A549 (cell line): ENCODE results near the gene OLIG3. TPM values are rescaled to one million over a fixed set of nuclear protein-coding genes. Genes with fewer than 3 reads are reported as not detected.

ENCODE experiments used
- ATAC-seq, 2 experiments: fragments of 200-7000 bp in 1 of 2; fragments of >200 bp in 1 of 2; cut with Nextera tagmentation in 1 of 2; cut with Tn5 transposase in 1 of 2; 3 replicates each; pipeline versions ENCODE4 v1.8.0 to v1.9.1; 2018 to 2020; ENCODE audit warnings: mild to moderate bottlenecking in 1 of 2, moderate library complexity in 1 of 2
- CTCF ChIA-PET: fragments of 300-600 bp; sonication (Branson Sonifier 250); formaldehyde crosslinking; extraction: SDS; loops from one replicate; lab custom pipeline; 2021; ENCODE audit warnings: antibody characterized with exemption, inconsistent platforms; lab: Yijun Ruan, JAX
- POLR2A ChIA-PET: fragments of 350-600 bp; formaldehyde crosslinking; extraction: SDS; loops from one replicate; lab custom pipeline; 2021; ENCODE audit warnings: antibody characterized with exemption, inconsistent platforms; lab: Yijun Ruan, JAX
- DNase-seq, 2 experiments: peaks; one replicate each; pipeline versions ENCODE4 v3.0.0 to v3.0.0-alpha.2; 2011 to 2016; ENCODE audit warnings: low read depth in 1 of 2, low spot score in 1 of 2
- FAIRE-seq: peaks from 2 replicates; lab custom pipeline; 2011; peaks lifted over from hg19 to GRCh38; lab: Jason Lieb, UNC
- H3K27ac ChIP-seq, 2 experiments: fragments of >200 bp; sonication (Bioruptor Twin); formaldehyde crosslinking; 3 replicates each; pipeline ENCODE4 v1.5.1; 2016 to 2017
- H3K4me1 ChIP-seq: fragments of >200 bp; sonication (Bioruptor Twin); formaldehyde crosslinking; 3 replicates; pipeline ENCODE4 v1.6.1; 2016
- H3K4me2 ChIP-seq: fragments of >200 bp; sonication (Bioruptor Twin); formaldehyde crosslinking; 3 replicates; pipeline ENCODE4 v1.6.1; 2016
- H3K4me3 ChIP-seq: fragments of >200 bp; sonication (Bioruptor Twin); formaldehyde crosslinking; 3 replicates; pipeline ENCODE4 v1.5.1; 2016
- H3K9me3 ChIP-seq: fragments of >200 bp; sonication (Bioruptor Twin); formaldehyde crosslinking; 3 replicates; pipeline ENCODE4 v1.6.1; 2016
- CEBPB ChIP-seq, 2 experiments: fragments of >200 bp in 1 of 2; sonication (Bioruptor Twin) in 1 of 2; formaldehyde crosslinking in 1 of 2; IDR thresholded peaks; 2 replicates each; pipeline ENCODE4 v1.6.1; 2012 to 2016
- EHMT2 ChIP-seq: fragments of 200-600 bp; sonication (generic); IDR thresholded peaks from 2 replicates; pipeline ENCODE4 v1.6.1; 2016; ENCODE audit warnings: antibody characterized with exemption, low read depth, mild to moderate bottlenecking, moderate library complexity
- FOSB ChIP-seq: fragments of 250-450 bp; sonication (Bioruptor Pico); IDR thresholded peaks from 2 replicates; pipeline ENCODE4 v1.5.0; 2020; ENCODE audit warnings: mild to moderate bottlenecking, moderate library complexity
- GATA3 ChIP-seq: IDR thresholded peaks from 2 replicates; pipeline ENCODE4 v1.6.1; 2012; ENCODE audit warnings: borderline replicate concordance
- HOXA7 ChIP-seq: fragments of 250-450 bp; sonication (Bioruptor Pico); IDR thresholded peaks from 2 replicates; pipeline ENCODE4 v1.5.0; 2020; ENCODE audit warnings: mild to moderate bottlenecking, moderate library complexity
- HOXB13 ChIP-seq: fragments of 250-450 bp; sonication (Bioruptor Pico); IDR thresholded peaks from 2 replicates; pipeline ENCODE4 v1.5.0; 2020; ENCODE audit warnings: low read depth, mild to moderate bottlenecking, moderate library complexity
- HOXB5 ChIP-seq: fragments of 250-450 bp; sonication (Bioruptor Pico); IDR thresholded peaks from 2 replicates; pipeline ENCODE4 v1.5.0; 2020; ENCODE audit warnings: mild to moderate bottlenecking, moderate library complexity
- JUNB ChIP-seq: fragments of >200 bp; sonication (Bioruptor Twin); formaldehyde crosslinking; IDR thresholded peaks from 2 replicates; pipeline ENCODE4 v1.6.1; 2016
- KDM1A ChIP-seq: fragments of 200-600 bp; sonication (generic); IDR thresholded peaks from 2 replicates; pipeline ENCODE4 v1.6.1; 2016; ENCODE audit warnings: low read depth, mild to moderate bottlenecking
- NPAS2 ChIP-seq: fragments of 250-450 bp; sonication (Bioruptor Pico); IDR thresholded peaks from 2 replicates; pipeline ENCODE4 v1.8.0; 2022; ENCODE audit warnings: mild to moderate bottlenecking, moderate library complexity, borderline replicate concordance
- PHF8 ChIP-seq: fragments of 200-600 bp; sonication (generic); IDR thresholded peaks from 2 replicates; pipeline ENCODE4 v1.6.1; 2016; ENCODE audit warnings: low read depth, mild to moderate bottlenecking, antibody characterized with exemption, moderate library complexity, borderline replicate concordance
- POLR2AphosphoS2 ChIP-seq: conservative IDR thresholded peaks from 2 replicates; pipeline ENCODE4 v1.6.1; 2012; ENCODE audit warnings: low read length, improper control_type of control experiment, inconsistent platforms
- RAD21 ChIP-seq, 2 experiments: fragments of >200 bp in 1 of 2; sonication (Bioruptor Twin) in 1 of 2; formaldehyde crosslinking in 1 of 2; IDR thresholded peaks in 1 of 2; conservative IDR thresholded peaks in 1 of 2; 2 replicates in 1 of 2; 3 replicates in 1 of 2; pipeline ENCODE4 v1.6.1; 2012 to 2018; ENCODE audit warnings: inconsistent platforms in 1 of 2
- RFX5 ChIP-seq: fragments of 450-650 bp; IDR thresholded peaks from 2 replicates; pipeline ENCODE4 v1.7.1; 2014; ENCODE audit warnings: antibody characterized with exemption, mild to moderate bottlenecking, moderate library complexity
- RNF2 ChIP-seq: fragments of 200-600 bp; sonication (generic); IDR thresholded peaks from 2 replicates; pipeline ENCODE4 v1.6.1; 2016; ENCODE audit warnings: low read depth, mild to moderate bottlenecking, antibody characterized with exemption, moderate library complexity, borderline replicate concordance
- SMC3 ChIP-seq: fragments of >200 bp; sonication (Bioruptor Twin); formaldehyde crosslinking; IDR thresholded peaks from 3 replicates; pipeline ENCODE4 v1.6.1; 2018; ENCODE audit warnings: inconsistent platforms
- TFCP2L1 ChIP-seq: fragments of 250-450 bp; sonication (Bioruptor Pico); IDR thresholded peaks from 2 replicates; pipeline ENCODE4 v1.5.0; 2021; ENCODE audit warnings: mild to moderate bottlenecking
- TP53 ChIP-seq: fragments of 250-450 bp; sonication (Bioruptor Pico); IDR thresholded peaks from 2 replicates; pipeline ENCODE4 v1.5.0; 2021; ENCODE audit warnings: mild to moderate bottlenecking, moderate library complexity
- ZFP36 ChIP-seq: fragments of 450-650 bp; IDR thresholded peaks from 2 replicates; pipeline ENCODE4 v1.6.1; 2014; ENCODE audit warnings: borderline replicate concordance; ENCODE audit not compliant: partially characterized antibody
- WGBS: methylation state at CpG from one replicate; pipeline ENCODE4 v1.1.6; 2017; ENCODE audit errors: missing lambda C conversion rate; 5-methylcytosine and 5-hydroxymethylcytosine counted together
- polyA plus RNA-seq, 4 experiments: library from polyadenylated mRNA; depleted of rRNA in 3 of 4; stranded (reverse); fragments of >200 nt; fragmentation: RNase III in 1 of 4; extraction: RNeasy Plus Mini Kit Qiagen cat#74134 plus additional on column Dnase treatment in 1 of 4; gene quantifications; 2 replicates in 3 of 4; 3 replicates in 1 of 4; pipeline ENCODE4 v1.2.3, GENCODE V29; 2011 to 2017
- TF ChIP-seq, protein P1 (sequence below): IDR thresholded peaks from 2 replicates; pipeline ENCODE4 v1.6.1; 2012
- TF ChIP-seq, protein P2 (sequence below): IDR thresholded peaks from 2 replicates; pipeline ENCODE4 v1.6.1; 2012; ENCODE audit warnings: low read depth, borderline replicate concordance
- TF ChIP-seq, protein P3 (sequence below): fragments of 450-650 bp; IDR thresholded peaks from 2 replicates; pipeline ENCODE4 v1.6.1; 2014; ENCODE audit warnings: antibody characterized with exemption
- TF ChIP-seq, protein P4 (sequence below): fragments of 150-350 bp; IDR thresholded peaks from 2 replicates; pipeline ENCODE4 v1.6.1; 2014; ENCODE audit warnings: low read depth, mild to moderate bottlenecking, low read length

OLIG3 gene
- polyA plus RNA-seq, 2 of the 4 experiments (the other 2 are of a cell fraction) = not detected

DNA sequence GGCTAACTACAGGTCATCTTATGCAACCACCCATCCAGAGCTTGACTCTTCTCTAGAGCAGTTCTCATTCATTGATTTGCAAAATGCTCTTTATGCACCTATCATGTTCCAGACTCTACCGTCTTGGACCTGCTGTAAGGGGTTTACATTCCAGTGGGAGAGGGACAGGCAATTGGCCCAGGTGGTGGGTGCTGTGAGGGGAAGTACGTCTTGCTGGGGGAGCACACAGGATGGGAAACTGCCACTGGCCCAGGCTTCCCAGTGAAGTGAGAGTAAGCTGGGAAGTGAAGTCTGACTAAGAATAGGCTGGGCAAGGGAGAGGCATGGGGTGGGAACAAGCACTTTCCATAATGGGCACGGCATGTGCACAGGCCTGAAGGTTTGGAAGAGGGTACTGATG lies 13.8 kb downstream of the OLIG3 start:
- WGBS = 20% methylated on average over 3 of the region's 3 CpGs
- TF ChIP-seq, protein P1, sequence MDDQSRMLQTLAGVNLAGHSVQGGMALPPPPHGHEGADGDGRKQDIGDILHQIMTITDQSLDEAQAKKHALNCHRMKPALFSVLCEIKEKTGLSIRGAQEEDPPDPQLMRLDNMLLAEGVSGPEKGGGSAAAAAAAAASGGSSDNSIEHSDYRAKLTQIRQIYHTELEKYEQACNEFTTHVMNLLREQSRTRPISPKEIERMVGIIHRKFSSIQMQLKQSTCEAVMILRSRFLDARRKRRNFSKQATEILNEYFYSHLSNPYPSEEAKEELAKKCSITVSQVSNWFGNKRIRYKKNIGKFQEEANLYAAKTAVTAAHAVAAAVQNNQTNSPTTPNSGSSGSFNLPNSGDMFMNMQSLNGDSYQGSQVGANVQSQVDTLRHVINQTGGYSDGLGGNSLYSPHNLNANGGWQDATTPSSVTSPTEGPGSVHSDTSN = no peak
- no peak for TF ChIP-seq SMC3
- no peak for TF ChIP-seq RNF2
- TF ChIP-seq HOXA7 (CRISPR knock-in tag) = no peak
- no peak for TF ChIP-seq ZFP36
- no peak for TF ChIP-seq TFCP2L1 (CRISPR knock-in tag)
- TF ChIP-seq, protein P2, sequence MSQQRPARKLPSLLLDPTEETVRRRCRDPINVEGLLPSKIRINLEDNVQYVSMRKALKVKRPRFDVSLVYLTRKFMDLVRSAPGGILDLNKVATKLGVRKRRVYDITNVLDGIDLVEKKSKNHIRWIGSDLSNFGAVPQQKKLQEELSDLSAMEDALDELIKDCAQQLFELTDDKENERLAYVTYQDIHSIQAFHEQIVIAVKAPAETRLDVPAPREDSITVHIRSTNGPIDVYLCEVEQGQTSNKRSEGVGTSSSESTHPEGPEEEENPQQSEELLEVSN = no peak
- no peak for TF ChIP-seq RAD21 (conservative IDR thresholded peaks at IDR 0.05 in 1 of 2, IDR thresholded peaks at IDR 0.05 in 1 of 2)
- no peak for TF ChIP-seq POLR2AphosphoS2
- TF ChIP-seq RFX5 = no peak
- no peak for TF ChIP-seq HOXB13 (CRISPR knock-in tag)
- TF ChIP-seq, protein P3, sequence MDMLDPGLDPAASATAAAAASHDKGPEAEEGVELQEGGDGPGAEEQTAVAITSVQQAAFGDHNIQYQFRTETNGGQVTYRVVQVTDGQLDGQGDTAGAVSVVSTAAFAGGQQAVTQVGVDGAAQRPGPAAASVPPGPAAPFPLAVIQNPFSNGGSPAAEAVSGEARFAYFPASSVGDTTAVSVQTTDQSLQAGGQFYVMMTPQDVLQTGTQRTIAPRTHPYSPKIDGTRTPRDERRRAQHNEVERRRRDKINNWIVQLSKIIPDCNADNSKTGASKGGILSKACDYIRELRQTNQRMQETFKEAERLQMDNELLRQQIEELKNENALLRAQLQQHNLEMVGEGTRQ = no peak
- no peak for TF ChIP-seq NPAS2 (CRISPR knock-in tag)
- TF ChIP-seq KDM1A = no peak
- no peak for TF ChIP-seq JUNB
- TF ChIP-seq, protein P4, sequence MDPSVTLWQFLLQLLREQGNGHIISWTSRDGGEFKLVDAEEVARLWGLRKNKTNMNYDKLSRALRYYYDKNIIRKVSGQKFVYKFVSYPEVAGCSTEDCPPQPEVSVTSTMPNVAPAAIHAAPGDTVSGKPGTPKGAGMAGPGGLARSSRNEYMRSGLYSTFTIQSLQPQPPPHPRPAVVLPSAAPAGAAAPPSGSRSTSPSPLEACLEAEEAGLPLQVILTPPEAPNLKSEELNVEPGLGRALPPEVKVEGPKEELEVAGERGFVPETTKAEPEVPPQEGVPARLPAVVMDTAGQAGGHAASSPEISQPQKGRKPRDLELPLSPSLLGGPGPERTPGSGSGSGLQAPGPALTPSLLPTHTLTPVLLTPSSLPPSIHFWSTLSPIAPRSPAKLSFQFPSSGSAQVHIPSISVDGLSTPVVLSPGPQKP = no peak
- TF ChIP-seq GATA3 = no peak
- no peak for TF ChIP-seq TP53 (CRISPR knock-in tag)
- no peak for TF ChIP-seq FOSB
- TF ChIP-seq HOXB5 (CRISPR knock-in tag) = no peak
- Histone ChIP-seq H3K4me3 (no peak overlapping the region), H3K9me3 (no peaks in the 10 kb centered on the region), H3K4me2 (no peak overlapping the region), H3K4me1 (no peaks in the 10 kb centered on the region), H3K27ac (no peak overlapping the region)
- no peak for FAIRE-seq
- CTCF ChIA-PET = interaction anchor here (0.8 kb wide), 1 partner anchor 110 kb away, joined by 3 read pairs; no protein-coding TSS in a partner anchor
- DNase-seq = no peak
- no peak for ATAC-seq
- POLR2A ChIA-PET = no interaction called here

DNA sequence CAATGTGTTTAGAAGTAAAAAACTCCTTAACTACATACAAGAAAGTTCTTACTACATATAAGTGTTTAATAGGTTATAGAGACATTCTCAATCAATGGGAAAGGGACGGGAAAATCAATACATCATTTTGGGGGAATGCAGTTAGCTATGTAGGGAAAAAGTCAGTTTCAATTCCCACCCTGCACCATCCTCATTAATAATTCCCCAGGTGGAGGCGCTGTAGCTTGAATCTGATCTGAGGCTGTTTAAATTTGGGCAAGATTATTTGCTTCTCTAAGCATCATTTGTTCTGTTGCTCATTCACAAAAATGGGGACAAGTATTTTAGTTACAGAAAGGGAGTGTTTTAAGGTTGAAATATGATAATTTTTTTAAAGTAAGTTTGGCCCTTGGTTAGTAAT lies 19.1 kb downstream of the OLIG3 start:
- ATAC-seq (no peak), DNase-seq (no peak)
- Histone ChIP-seq H3K9me3 (no peaks in the 10 kb centered on the region), H3K4me1 (no peaks in the 10 kb centered on the region), H3K27ac (no peak overlapping the region), H3K4me3 (no peak overlapping the region)
- WGBS = 47% methylated on average over 2 of the region's 2 CpGs
- POLR2A ChIA-PET = no interaction called here
- no peak for TF ChIP-seq EHMT2
- no peak for TF ChIP-seq SMC3
- no peak for TF ChIP-seq TFCP2L1 (CRISPR knock-in tag)
- no peak for TF ChIP-seq POLR2AphosphoS2
- no peak for TF ChIP-seq RAD21 (conservative IDR thresholded peaks at IDR 0.05 in 1 of 2, IDR thresholded peaks at IDR 0.05 in 1 of 2)
- no peak for TF ChIP-seq PHF8
- no peak for TF ChIP-seq CEBPB (IDR thresholded peaks at IDR 0.05)
- TF ChIP-seq, all 56 proteins: peak for 0
- no peak for FAIRE-seq
- CTCF ChIA-PET = no interaction called here
- no peak overlapping the region for H3K4me2 ChIP-seq
